HG02852 (cell line): Measurements from ENCODE around the gene ALKBH5.

Source experiments
- ATAC-seq: cut with Tn5 transposase; IDR thresholded peaks from one replicate; pipeline ENCODE4 v1.9.1; 2021; ENCODE audit warnings: mild to moderate bottlenecking, moderate library complexity; ENCODE audit not compliant: unreplicated experiment

ALKBH5 gene

DNA sequence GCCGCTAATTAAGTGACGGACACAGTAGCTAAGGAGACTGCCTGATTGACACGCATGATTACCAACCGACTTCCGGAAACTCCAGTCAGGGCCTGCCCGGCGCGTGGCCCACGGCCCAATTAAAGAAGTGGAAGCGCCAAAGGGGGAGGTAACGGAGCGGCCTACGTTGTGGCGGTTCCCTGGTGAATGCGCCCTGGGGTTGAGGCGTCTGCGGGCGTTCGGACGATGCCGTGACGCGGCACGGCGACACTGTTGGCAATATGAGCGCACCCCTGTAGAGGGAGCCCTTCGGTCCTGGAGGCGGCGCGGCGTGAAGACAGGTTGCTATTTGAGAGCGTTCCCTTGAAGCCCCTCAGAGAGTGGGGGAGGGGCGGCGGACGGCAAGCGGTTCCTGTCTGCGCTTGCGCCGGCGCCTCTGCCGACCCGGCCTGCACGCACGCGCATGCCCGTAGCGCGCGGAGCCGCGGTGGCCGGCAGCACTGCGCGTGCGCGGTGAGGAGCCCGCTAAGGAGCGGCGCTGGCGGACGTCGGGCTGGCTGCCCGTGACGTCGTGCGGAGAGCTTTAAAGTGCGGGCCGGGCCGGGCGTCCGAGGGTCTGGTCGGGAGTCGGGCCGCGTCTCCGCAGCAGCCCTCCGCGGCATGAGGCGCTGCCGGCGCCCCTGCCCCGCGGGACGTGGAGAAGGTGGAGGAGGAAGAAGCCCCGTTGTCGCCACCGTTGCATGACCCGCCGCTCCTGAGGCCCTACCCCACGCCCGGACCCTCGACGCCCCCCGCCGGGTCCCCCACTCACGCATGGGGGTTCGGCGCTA lies at the start of gene ALKBH5:
ALKBH5 (plus strand) TSS at position 495 of the 809 bp plus-strand sequence. CDS start 416 bp downstream, outside the sequence.
- ATAC-seq: peak; percentile 69

DNA sequence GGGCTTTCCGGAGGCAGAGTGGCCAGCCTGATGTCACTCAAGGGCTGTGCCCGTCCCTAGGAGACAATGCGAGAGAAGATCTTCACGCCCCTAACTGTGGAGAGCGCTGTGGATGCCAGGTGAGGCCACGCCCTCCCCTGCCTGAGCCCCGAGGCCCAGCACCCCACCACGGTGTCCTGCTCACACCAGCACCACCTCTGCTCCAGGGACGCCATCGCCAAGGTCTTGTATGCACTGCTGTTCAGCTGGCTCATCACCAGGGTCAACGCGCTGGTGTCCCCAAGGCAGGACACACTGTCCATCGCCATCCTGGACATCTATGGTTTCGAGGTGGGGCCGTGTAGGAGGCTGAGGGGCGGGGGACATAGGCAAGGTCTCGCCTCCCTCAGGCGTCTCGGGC lies 47.3 kb upstream of the ALKBH5 start:
- no peak for ATAC-seq

DNA sequence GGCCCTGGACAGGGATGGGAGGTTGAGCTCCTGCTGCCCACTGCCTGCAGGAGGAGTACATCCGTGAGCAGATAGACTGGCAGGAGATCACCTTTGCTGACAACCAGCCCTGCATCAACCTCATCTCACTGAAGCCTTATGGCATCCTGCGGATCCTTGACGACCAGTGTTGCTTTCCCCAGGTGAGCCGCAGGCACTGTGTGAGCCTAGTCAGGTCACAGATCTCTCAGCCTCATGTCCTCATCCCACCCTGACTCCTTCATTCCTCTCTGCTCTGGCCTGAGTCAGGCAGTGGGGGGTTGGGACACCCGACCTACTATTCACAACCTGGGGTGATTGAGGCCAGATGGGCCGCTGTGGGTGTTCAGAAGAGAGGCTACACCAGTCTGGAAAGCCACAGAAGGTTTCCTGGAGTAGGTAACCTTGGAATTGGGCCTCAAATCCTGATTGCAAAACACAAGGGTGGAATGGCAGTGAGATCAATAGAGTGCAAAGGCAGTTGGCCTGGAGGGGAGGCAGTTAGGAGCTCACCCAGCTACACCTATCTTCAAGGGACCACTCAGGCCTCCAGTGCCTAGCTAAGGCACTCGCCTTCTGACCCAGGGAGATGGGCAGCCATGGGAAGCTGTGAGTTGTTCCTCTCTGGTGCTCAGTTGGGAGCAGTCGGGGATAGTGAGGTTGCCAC lies 45.4 kb upstream of the ALKBH5 start:
- no peak for ATAC-seq

DNA sequence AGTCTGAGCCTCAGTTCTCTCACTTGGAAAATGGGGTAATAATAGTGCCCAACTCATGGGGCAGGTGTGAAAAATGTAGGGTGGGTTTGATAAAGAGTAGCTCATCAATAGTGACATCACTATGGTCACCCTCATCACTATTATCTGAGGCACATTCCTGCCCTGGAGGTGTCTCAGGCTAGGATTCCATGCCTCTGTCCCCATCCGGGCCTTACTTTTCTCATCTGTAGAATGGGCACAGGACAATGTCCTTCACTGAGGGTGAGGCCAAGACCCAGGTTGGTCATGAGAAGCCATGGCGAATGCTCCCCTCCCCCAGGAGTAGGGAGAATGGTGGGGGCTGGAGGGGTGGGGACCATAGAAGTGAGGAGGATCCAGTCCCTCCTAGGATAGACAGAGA lies 44.5 kb upstream of the ALKBH5 start:
- ATAC-seq: no peak

DNA sequence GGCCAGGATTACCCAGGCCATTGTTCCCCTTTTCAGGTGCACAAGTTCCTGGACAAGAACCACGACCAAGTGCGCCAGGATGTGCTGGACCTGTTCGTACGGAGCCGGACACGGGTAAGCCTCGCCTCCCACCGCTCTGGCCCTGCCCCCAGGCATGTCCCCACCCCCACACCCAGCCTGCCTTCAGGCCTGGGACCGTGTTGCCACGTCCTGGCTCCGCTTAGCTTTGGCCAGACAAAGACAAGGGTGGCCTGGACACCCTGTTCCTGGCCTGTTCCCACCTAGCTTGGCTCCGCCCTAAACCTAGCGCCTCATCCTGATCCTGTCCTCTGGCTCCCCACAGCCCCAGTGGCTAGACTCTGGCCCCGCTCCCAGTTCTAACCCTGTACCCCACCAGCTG lies 44.1 kb upstream of the ALKBH5 start:
- no peak for ATAC-seq

DNA sequence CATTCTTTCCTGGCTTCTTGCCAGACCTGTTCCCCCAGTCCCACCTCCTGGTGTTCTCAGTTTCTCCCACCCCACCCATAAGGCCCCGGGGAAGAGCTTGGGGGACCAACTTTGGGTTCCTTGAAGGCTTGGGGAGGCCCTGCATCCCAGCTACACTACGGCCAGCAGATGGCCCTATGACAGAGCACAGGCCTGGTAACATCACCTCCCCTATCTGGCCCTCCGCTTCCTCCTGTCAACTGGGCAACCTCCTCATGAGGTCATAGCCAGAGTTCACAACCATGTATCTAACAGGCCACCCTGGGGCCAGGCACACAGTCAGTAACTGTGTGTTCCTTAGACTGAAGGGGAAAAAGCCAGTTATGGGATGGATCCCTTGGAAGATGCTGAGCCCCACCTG lies 43.7 kb upstream of the ALKBH5 start:
- no peak for ATAC-seq

DNA sequence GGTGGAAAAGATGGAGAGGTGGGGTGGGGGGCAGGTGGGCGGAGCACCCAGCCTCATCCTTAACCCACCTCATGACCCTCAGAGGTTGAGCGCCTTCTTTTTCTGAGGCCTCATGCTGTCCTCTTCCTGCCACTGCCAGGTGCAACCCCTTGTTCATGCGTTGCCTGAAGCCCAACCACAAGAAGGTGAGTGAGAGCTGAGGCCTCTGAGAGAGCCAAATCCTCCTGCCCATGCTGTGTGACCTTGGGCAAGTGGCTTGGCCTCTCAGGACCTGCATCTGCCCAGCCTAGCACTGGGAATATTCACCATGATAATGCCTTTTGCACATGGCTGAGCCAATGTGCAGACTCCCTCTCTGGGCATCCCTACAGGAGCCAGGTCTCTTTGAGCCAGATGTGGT lies 43.0 kb upstream of the ALKBH5 start:
- no peak for ATAC-seq

DNA sequence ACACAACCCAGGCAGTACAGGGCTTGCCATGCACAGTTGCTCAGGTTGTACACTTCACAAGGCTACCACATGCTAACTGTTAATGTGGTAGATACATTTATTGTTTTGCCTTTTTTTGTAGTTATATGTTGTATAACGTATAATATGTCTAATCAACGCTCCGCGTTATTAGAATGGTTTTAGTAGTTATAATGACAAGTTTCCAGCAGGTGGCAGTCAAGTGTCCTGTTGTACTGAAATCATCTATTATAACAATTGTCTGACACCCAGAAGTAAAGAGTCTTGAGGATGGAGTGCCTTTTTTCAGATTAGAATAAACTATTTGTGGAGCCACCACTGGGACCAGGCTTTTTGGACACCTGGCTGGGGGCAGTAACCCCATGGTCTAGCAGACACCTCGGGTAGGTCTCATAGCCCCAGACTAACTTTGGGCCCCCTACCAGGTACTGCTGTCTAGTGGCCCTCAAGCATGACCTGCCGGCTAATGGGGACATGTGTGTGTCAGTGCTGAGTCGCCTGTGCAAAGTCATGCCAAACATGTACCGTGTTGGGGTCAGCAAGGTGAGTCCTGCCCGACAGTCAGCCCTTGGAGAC lies 42.3 kb upstream of the ALKBH5 start:
- ATAC-seq: no peak

DNA sequence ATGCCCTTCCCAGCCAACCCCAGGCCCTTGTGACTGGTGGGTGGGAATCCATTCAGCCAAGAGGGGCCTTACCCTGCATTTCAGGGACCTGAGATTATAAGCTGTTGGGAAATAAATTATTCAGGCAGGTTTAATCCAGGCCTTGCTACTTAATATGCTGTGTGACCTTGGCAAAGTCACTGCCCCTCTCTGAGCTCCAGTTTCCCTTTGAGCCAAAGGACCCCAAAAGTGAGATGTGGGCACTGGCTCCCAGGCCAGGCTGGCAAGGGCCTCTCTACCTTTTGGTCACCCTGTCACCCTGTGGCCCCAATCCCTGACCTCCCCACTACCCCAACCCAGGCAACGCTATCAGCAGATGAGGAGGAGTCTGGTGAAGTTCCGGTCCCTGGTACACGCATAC lies 41.2 kb upstream of the ALKBH5 start:
- no peak for ATAC-seq

DNA sequence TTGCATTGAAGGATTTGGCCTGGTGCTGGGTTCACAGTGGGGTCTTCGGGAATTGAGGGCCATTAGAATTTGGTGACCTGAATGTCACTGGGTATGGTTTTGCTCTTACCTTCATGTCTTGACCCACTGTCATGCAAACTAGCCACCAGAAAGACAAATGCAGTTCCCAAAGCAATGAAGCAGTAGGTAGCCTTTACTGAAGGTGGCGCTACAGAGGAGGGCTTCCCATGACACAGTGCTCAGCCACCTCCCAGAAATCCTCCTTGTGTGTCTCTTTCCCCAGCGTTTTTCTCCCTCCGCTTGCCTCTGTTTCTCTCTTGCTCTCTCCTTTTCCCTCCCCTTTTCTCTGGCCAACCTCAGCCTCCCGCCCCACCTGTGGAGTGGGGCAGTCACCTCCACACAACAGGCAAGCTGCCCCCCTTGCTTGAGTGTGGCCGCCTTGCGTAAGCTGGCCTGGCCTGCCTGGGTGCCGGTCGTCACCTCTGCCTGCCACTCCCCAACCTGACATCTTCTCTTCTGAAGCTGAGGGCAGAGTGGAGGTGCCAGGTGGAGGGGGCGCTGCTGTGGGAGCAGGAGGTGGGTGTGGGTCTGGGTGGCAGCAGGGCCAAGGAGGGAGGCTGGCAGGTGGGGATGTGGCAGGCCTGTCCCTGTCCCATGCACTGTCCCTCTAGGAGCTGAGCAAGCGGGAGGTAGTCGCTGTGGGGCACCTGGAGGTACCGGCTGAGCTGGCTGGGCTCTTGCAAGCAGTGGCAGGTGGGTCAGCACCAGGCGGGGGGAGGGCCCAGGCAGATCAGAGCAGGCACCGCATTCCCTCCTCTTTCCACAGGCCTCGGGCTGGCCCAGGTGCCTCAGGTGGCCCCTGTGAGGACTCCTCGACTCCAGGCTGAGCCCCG lies 40.3 kb upstream of the ALKBH5 start:
- ATAC-seq: no peak

DNA sequence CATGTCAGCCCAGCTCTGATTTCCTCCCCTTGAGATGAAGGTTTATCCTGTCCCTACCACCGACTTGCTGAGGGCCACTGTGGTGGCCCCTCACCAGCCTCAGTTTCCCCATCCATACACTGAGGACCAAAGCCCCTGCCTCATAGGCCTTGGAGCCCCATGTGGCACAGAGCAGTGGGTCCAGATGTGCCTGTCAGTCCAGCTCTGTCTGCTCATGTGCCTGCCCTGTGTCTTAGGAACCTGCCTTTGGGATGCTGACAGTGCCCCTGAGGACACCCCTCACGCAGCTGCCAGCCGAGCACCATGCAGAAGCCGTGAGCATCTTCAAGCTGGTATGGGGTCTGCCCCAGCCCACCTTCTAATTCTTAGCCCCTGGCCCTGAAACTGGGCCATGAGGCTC lies 39.4 kb upstream of the ALKBH5 start:
- ATAC-seq: no peak

DNA sequence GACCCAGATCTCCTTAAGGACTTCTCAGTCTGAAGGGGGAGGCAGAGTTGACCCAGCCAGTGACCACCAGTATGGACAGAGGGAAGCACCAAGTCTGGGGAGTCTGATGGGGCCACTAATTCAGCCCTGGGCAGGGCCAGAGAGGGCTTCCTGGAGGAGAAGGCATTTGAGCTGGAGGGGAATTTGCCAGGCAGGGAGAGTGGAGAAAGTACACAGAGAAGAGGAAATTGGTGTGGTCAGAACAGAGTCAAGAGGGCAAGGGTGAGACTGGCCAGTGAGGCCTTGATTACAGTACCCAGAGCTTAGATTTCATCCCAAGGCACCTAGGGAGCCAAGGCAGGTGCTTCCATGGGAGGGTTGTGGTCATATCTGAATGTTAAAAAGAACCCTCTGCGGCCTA lies 38.8 kb upstream of the ALKBH5 start:
- no peak for ATAC-seq

DNA sequence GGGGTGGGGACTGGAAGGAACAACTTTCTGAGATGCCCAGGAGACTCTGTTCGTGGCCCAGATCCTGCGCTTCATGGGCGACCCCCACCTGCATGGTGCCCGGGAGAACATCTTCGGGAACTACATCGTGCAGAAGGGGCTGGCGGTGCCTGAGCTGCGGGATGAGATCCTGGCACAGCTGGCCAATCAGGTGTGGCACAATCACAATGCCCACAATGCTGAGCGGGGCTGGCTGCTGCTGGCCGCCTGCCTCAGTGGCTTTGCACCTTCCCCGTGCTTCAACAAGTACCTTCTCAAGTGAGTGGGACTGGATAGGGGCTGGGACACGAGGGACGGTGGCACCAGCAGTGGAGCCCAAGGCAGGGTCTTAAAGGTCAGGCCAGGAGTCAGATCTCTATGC lies 37.8 kb upstream of the ALKBH5 start:
- no peak for ATAC-seq

DNA sequence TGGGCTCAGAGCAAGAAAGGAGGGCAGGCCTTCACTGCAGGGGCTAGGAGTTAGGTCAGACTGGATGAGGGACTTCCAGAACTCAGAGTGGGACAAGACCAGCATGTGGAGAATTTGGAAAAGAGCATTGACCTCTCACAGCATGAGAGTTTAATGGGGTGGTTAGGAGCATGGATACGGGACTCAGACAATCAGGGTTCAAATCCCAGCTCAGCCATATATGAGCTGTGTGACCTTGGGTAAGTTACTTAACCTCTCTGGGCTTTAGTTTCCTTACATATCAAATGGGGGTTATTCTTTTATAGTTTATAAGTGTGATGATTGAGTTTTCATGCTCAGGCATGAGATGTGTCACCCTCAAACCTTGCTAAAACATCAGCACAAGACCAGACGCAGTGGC lies 37.4 kb upstream of the ALKBH5 start:
- ATAC-seq: no peak

DNA sequence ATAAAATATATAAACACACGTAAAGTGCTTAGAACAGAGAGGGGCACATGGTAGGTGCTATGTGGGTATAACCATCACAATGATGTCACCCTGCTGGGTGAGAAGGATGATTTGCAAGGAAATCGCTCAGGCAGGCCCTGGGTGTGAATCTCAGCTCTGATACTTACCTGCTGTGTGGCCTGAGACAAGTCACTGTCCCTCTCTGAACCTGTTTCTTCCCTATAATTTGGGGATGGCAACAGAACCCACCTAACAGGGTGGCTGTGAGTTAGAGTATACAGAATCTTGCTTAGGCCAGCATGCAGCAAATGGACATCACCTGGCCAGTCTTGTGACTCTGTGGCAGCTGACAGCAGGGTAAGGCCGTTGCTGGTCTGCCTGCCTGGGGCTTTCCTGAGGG lies 36.6 kb upstream of the ALKBH5 start:
- no peak for ATAC-seq

DNA sequence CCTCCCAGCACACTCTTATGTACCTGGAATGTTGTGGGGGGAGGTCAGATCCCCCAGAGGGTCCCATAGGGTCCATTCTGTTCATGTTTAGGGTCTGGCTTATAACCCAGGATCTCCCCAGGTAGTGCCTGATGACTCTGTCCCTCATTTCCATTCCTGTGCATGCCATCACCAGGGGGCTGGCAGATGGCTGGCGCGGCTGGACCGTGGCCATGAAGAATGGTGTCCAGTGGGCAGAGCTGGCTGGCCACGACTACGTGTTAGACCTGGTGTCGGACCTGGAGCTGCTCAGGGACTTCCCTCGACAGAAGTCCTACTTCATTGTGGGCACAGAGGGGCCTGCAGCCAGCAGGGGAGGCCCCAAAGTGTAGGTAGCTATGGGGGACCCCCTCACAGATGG lies 35.0 kb upstream of the ALKBH5 start:
- ATAC-seq: no peak

DNA sequence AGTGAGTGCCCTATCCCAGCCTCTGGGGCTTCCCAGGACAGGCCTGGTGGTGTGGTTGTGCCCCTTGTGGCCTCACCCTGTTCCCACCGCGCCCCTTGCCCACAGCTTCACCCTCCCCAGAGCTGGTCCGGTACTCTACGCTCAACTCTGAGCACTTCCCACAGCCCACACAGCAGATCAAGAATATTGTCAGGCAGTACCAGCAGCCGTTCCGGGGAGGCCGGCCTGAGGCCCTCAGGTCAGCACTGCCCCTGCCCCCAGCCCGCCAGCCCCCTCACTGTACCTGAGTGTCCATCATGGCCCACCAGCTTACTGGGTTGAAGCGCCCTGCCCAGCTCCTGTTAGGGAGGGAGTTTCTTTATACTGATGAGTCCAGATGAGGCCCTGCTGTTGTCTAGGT lies 32.3 kb upstream of the ALKBH5 start:
- ATAC-seq: no peak

DNA sequence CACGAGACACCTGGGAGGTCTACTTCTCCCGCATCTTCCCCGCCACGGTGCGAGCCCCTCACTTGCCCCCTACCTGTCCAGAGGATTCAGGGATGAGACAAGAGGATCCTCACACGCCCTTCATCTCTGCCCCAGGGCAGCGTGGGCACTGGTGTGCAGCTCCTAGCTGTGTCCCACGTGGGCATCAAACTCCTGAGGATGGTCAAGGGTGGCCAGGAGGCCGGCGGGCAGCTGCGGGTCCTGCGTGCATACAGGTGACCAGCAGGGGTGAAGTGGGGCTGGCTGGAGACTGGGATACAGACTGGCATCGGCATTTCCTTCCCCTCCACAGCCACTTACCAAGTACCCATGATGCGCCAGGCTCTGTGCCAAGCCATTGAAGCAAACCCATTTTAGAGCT lies 28.4 kb upstream of the ALKBH5 start:
- ATAC-seq: no peak

DNA sequence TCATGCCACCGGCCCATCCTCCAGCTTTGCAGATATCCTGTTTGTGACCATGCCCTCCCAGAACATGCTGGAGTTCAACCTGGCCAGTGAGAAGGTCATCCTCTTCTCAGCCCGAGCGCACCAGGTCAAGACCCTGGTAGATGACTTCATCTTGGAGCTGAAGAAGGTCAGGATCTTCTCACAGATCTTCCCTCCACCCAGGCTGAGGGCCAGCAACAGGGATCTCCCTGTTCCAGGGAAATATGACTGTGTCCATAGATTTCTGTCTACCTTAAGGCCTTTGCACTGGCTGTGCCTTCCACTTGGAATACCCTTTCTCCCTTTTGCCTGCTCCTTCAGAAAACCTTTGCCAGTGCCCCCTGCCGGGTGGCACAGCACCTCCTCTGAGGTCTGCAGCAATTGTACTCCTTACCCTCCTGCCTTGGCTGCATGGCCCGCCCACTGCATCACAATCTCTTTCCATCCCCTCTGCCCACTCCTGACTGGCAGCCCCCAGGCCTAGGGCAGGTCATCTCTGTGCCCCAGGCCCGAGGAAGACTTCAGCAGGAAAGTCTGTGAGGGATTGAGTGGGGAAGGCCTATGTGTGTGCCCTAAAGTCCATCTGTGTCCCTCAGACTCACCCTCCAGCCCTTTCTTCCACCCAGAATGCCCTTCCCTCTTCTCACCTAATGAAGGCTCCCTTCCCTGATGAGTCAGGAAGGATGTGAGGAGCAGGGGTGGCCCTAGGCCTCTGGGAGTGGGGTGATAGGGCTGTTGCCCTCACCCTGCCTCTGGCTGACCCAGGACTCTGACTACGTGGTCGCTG lies 27.3 kb upstream of the ALKBH5 start:
- ATAC-seq: no peak

DNA sequence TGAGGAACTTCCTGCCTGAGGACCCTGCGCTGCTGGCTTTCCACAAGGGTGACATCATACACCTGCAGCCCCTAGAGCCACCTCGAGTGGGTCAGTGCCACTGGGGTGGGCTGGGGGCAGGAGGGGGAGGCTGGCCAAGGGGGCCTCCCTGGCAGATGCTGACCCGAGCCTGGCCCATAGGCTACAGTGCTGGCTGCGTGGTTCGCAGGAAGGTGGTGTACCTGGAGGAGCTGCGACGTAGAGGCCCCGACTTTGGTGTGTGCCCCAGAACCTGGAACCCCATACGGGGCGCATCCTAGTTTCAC lies 26.7 kb upstream of the ALKBH5 start:
- no peak for ATAC-seq
